GM12892 (cell line): ENCODE measurements around the gene ZSCAN21.
A peak's percentile ranks its signal among the peaks of the same experiment; 100 is the strongest.

Experiments used
- DNase-seq: peaks from one replicate; pipeline ENCODE4 v3.0.0; 2011; ENCODE audit not compliant: insufficient read length
- FAIRE-seq: peaks from 2 replicates; lab custom pipeline; 2011; peaks lifted over from hg19 to GRCh38; lab: Jason Lieb, UNC
- POLR2A ChIP-seq: IDR thresholded peaks from 2 replicates; pipeline ENCODE4 v1.6.1; 2011; ENCODE audit warnings: low read depth, low read length, control low read depth
- POLR2AphosphoS5 ChIP-seq: IDR thresholded peaks from 2 replicates; pipeline ENCODE4 v1.6.1; 2011; ENCODE audit warnings: low read depth, low read length, control low read depth
- TAF1 ChIP-seq: IDR thresholded peaks from 2 replicates; pipeline ENCODE4 v1.6.1; 2011; ENCODE audit warnings: low read depth, mild to moderate bottlenecking, control low read depth, low read length, borderline replicate concordance

ZSCAN21 gene

GRCh38 chr7:100016215-100016901 is 33.2 kb upstream of the ZSCAN21 start:
- TF ChIP-seq TAF1 (no peak), POLR2A (0 out of 2 replicates have a peak, but pooled peaks have one; percentile 7)
- FAIRE-seq = no peak
- no peak for DNase-seq

- FAIRE-seq (no peak), DNase-seq (no peak)
- TF ChIP-seq POLR2A (no peak), TAF1 (no peak), POLR2AphosphoS5 (no peak)
Measured at GRCh38 chr7:100017300-100017699, 32.3 kb upstream of the ZSCAN21 start.

GRCh38 chr7:100017875-100018274 is 31.7 kb upstream of the ZSCAN21 start:
- FAIRE-seq = no peak
- TF ChIP-seq POLR2A (no peak), POLR2AphosphoS5 (no peak)
- DNase-seq = no peak

GRCh38 chr7:100019908-100020307 is 29.7 kb upstream of the ZSCAN21 start:
- no peak for DNase-seq
- TF ChIP-seq POLR2AphosphoS5 (no peak), POLR2A (no peak), TAF1 (no peak)
- FAIRE-seq = no peak

- FAIRE-seq (no peak), DNase-seq (no peak)
- TF ChIP-seq POLR2A (no peak), POLR2AphosphoS5 (no peak), TAF1 (no peak)
Measured at GRCh38 chr7:100021297-100021696, 28.3 kb upstream of the ZSCAN21 start.

GRCh38 chr7:100022621-100023020 is 27.0 kb upstream of the ZSCAN21 start:
- TF ChIP-seq POLR2AphosphoS5 = no peak
- 0 out of 2 replicates have a peak, but pooled peaks have one; percentile 26 for TF ChIP-seq POLR2A
- FAIRE-seq = no peak
- DNase-seq = no peak

- TF ChIP-seq POLR2A (no peak), TAF1 (no peak), POLR2AphosphoS5 (no peak)
- FAIRE-seq = no peak
- DNase-seq = no peak
Measured at GRCh38 chr7:100023526-100023925, 26.0 kb upstream of the ZSCAN21 start.

- no peak for DNase-seq
- no peak for FAIRE-seq
- TF ChIP-seq TAF1 (no peak), POLR2A (no peak), POLR2AphosphoS5 (no peak)
Measured at GRCh38 chr7:100024020-100024619, 25.5 kb upstream of the ZSCAN21 start.

GRCh38 chr7:100027197-100027596 is 22.4 kb upstream of the ZSCAN21 start:
- no peak for FAIRE-seq
- TF ChIP-seq POLR2A = no peak
- no peak for TF ChIP-seq POLR2AphosphoS5
- no peak for TF ChIP-seq TAF1

GRCh38 chr7:100029596-100029995 is 20.0 kb upstream of the ZSCAN21 start:
- FAIRE-seq (no peak), DNase-seq (no peak)
- TF ChIP-seq TAF1 = no peak
- no peak for TF ChIP-seq POLR2A
- no peak for TF ChIP-seq POLR2AphosphoS5

More at GRCh38 chr7:100027197-100027596, 22.4 kb upstream of the ZSCAN21 start:
- no peak for DNase-seq

- no peak for TF ChIP-seq TAF1
- no peak for TF ChIP-seq POLR2A
- no peak for TF ChIP-seq POLR2AphosphoS5
- FAIRE-seq (no peak), DNase-seq (no peak)
Measured at GRCh38 chr7:100033526-100033925, 16.0 kb upstream of the ZSCAN21 start.
